ENCODE results near the gene RBBP7. TPM values are rescaled to one million over a fixed set of nuclear protein-coding genes. Genes with fewer than 3 reads are reported as not detected.

Gene RBBP7
- total RNA-seq, 2 experiments from 2014 or later, result 149 to 191 TPM

GRCh38 chrX:16834806-16835205, 35.4 kb downstream of the RBBP7 start:
- no peaks in the 10 kb centered on the region for H3K27me3 Mint-ChIP-seq
- H3K4me3 Mint-ChIP-seq, result no peak overlapping the region
- H3K36me3 Mint-ChIP-seq (ENCODE audit: low read depth), result peaks cover 16% of the 10 kb centered on the region
- POLR2A ChIA-PET, result interaction anchor here (0.6 kb wide), 1 partner anchor 11 kb away, joined by 4 read pairs; no protein-coding TSS in a partner anchor
- H3K27ac Mint-ChIP-seq, result no peak overlapping the region
- CTCF ChIA-PET, result no interaction called here
- H3K9me3 Mint-ChIP-seq, result no peaks in the 10 kb centered on the region
- no peak for DNase-seq
- H3K4me1 Mint-ChIP-seq, result no peaks in the 10 kb centered on the region

GRCh38 chrX:16832301-16832700, 37.9 kb downstream of the RBBP7 start:
- Mint-ChIP-seq H3K4me3 (no peak overlapping the region), H3K27ac (no peak overlapping the region), H3K27me3 (no peaks in the 10 kb centered on the region), H3K36me3 (ENCODE audit: low read depth) (peaks cover 5% of the 10 kb centered on the region), H3K4me1 (no peaks in the 10 kb centered on the region), H3K9me3 (no peaks in the 10 kb centered on the region)
- CTCF ChIA-PET, result interaction anchor here (1.4 kb wide), 1 partner anchor 12 kb away, joined by 4 read pairs; no protein-coding TSS in a partner anchor
- POLR2A ChIA-PET, result no interaction called here
- no peak for DNase-seq

- Mint-ChIP-seq H3K36me3 (ENCODE audit: low read depth) (peaks cover 2% of the 10 kb centered on the region), H3K4me1 (peaks cover 6% of the 10 kb centered on the region), H3K9me3 (no peaks in the 10 kb centered on the region), H3K4me3 (no peak overlapping the region), H3K27ac (no peak overlapping the region), H3K27me3 (no peaks in the 10 kb centered on the region)
- DNase-seq, result no peak
- POLR2A ChIA-PET, result interaction anchor here (0.5 kb wide), 1 partner anchor 16 kb away, joined by 3 read pairs; no protein-coding TSS in a partner anchor
- CTCF ChIA-PET, result interaction anchor here (0.5 to 1.4 kb wide), 3 partner anchors 9 to 218 kb away, joined by 4 to 5 read pairs (median 5); no protein-coding TSS in a partner anchor
Observed at GRCh38 chrX:16828124-16828908, 41.8 kb downstream of the RBBP7 start.

- no peaks in the 10 kb centered on the region for H3K9me3 Mint-ChIP-seq
- H3K36me3 Mint-ChIP-seq (ENCODE audit: low read depth), result peaks cover 9% of the 10 kb centered on the region
- ChIA-PET CTCF (interaction anchor here (0.8 to 2.4 kb wide), 5 partner anchors 8 to 220 kb away, joined by 3 to 11 read pairs (median 3); no protein-coding TSS in a partner anchor), POLR2A (no interaction called here)
- H3K4me1 Mint-ChIP-seq, result peaks cover 12% of the 10 kb centered on the region
- no peak overlapping the region for H3K4me3 Mint-ChIP-seq
- H3K27me3 Mint-ChIP-seq, result no peaks in the 10 kb centered on the region
- H3K27ac Mint-ChIP-seq, result no peak overlapping the region
- no peak for DNase-seq
Observed at GRCh38 chrX:16827225-16827624, 42.9 kb downstream of the RBBP7 start.

DNA sequence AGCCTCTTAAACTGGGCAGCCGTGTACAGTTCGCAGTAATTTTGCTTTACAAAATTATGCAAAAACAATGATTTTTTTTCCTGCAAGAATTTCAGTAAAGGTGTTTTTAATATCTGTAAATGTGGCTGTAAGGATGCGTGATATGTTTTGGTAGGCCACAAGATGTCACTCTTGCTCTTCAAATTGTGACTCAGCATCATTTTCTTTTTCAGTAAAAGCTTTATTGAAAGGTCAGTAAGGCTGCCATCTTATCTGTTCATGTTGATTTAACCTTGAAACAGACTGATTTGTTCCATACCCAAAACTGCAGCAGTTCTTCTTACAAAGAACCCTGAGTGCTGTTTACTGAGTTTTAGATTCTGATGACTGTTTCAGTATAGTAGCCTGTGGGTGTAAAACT, 44.0 kb downstream of the RBBP7 start:
- Mint-ChIP-seq H3K27ac (no peak overlapping the region), H3K4me3 (no peak overlapping the region), H3K9me3 (no peaks in the 10 kb centered on the region), H3K4me1 (peaks cover 12% of the 10 kb centered on the region), H3K27me3 (no peaks in the 10 kb centered on the region), H3K36me3 (ENCODE audit: low read depth) (peaks cover 8% of the 10 kb centered on the region)
- CTCF ChIA-PET, result interaction anchor here (0.6 to 2.4 kb wide), 10 partner anchors 11 to 221 kb away, joined by 3 to 11 read pairs (median 3); no protein-coding TSS in a partner anchor
- peak; percentile 18 for DNase-seq
- POLR2A ChIA-PET, result no interaction called here

GRCh38 chrX:16825264-16826035, 44.7 kb downstream of the RBBP7 start:
- no peaks in the 10 kb centered on the region for H3K9me3 Mint-ChIP-seq
- POLR2A ChIA-PET, result no interaction called here
- H3K4me3 Mint-ChIP-seq, result no peak overlapping the region
- CTCF ChIA-PET, result interaction anchor here (0.9 to 2.4 kb wide), 5 partner anchors 13 to 221 kb away, joined by 3 to 11 read pairs (median 4); no protein-coding TSS in a partner anchor
- no peak for DNase-seq
- no peak overlapping the region for H3K27ac Mint-ChIP-seq
- peaks cover 8% of the 10 kb centered on the region for H3K36me3 Mint-ChIP-seq (ENCODE audit: low read depth)
- H3K27me3 Mint-ChIP-seq, result no peaks in the 10 kb centered on the region
- H3K4me1 Mint-ChIP-seq, result peaks cover 12% of the 10 kb centered on the region

GRCh38 chrX:16822723-16823122, 47.4 kb downstream of the RBBP7 start:
- Mint-ChIP-seq H3K36me3 (ENCODE audit: low read depth) (peaks cover 8% of the 10 kb centered on the region), H3K27ac (no peak overlapping the region), H3K4me3 (no peak overlapping the region), H3K9me3 (no peaks in the 10 kb centered on the region), H3K4me1 (peaks cover 12% of the 10 kb centered on the region), H3K27me3 (no peaks in the 10 kb centered on the region)
- no peak for DNase-seq
- CTCF ChIA-PET, result interaction anchor here (0.6 to 0.8 kb wide), 2 partner anchors 21 to 222 kb away, joined by 3 to 4 read pairs; no protein-coding TSS in a partner anchor
- POLR2A ChIA-PET, result no interaction called here

DNA sequence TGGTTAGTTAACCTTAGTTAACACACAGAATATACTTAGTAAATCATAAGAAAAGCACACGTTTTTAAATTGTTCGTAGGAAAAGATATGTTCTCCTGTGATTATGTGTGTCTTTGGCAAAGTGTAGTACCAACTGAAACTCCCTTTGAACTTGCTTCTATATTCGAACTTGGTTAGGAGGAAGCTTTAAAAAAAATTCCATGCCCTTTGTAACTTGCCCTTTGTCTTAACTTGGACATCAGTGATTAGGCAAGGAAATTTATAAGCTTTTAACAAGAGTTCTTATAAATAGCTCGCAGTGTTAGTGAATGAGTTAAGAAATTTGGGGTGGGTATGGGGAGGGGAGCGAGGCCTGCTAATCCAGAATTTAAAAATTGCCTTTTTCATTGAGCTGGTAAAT, 50.5 kb downstream of the RBBP7 start:
- H3K27ac Mint-ChIP-seq, result no peak overlapping the region
- H3K27me3 Mint-ChIP-seq, result no peaks in the 10 kb centered on the region
- H3K4me3 Mint-ChIP-seq, result no peak overlapping the region
- H3K36me3 Mint-ChIP-seq (ENCODE audit: low read depth), result peaks cover 10% of the 10 kb centered on the region
- POLR2A ChIA-PET, result no interaction called here
- H3K4me1 Mint-ChIP-seq, result peaks cover 11% of the 10 kb centered on the region
- DNase-seq, result no peak
- no peaks in the 10 kb centered on the region for H3K9me3 Mint-ChIP-seq
- CTCF ChIA-PET, result interaction anchor here (0.9 to 1.4 kb wide), 4 partner anchors 8 to 62 kb away, joined by 3 to 4 read pairs (median 4); no protein-coding TSS in a partner anchor

- Mint-ChIP-seq H3K27ac (no peak overlapping the region), H3K4me3 (no peak overlapping the region)
- POLR2A ChIA-PET, result no interaction called here
Observed at GRCh38 chrX:16814597-16814996, 55.6 kb downstream of the RBBP7 start.

GRCh38 chrX:16807976-16808542, 62.1 kb downstream of the RBBP7 start:
- POLR2A ChIA-PET, result no interaction called here
- H3K27me3 Mint-ChIP-seq, result no peaks in the 10 kb centered on the region
- no peak for DNase-seq
- H3K36me3 Mint-ChIP-seq (ENCODE audit: low read depth), result peaks cover 8% of the 10 kb centered on the region
- peak overlapping the region; percentile 76 for H3K27ac Mint-ChIP-seq
- H3K4me1 Mint-ChIP-seq, result peaks cover 12% of the 10 kb centered on the region
- no peak overlapping the region for H3K4me3 Mint-ChIP-seq
- CTCF ChIA-PET, result interaction anchor here (1.6 kb wide), 2 partner anchors 9 to 23 kb away, joined by 3 read pairs; no protein-coding TSS in a partner anchor
- no peaks in the 10 kb centered on the region for H3K9me3 Mint-ChIP-seq

More at GRCh38 chrX:16814597-16814996, 55.6 kb downstream of the RBBP7 start:
- peaks cover 5% of the 10 kb centered on the region for H3K4me1 Mint-ChIP-seq
- no peaks in the 10 kb centered on the region for H3K9me3 Mint-ChIP-seq
- CTCF ChIA-PET, result no interaction called here
- DNase-seq, result no peak
- H3K27me3 Mint-ChIP-seq, result no peaks in the 10 kb centered on the region
- H3K36me3 Mint-ChIP-seq (ENCODE audit: low read depth), result peaks cover 7% of the 10 kb centered on the region

- Mint-ChIP-seq H3K27ac (no peak overlapping the region), H3K4me3 (no peak overlapping the region), H3K36me3 (ENCODE audit: low read depth) (peaks cover 6% of the 10 kb centered on the region), H3K4me1 (peaks cover 12% of the 10 kb centered on the region), H3K27me3 (no peaks in the 10 kb centered on the region), H3K9me3 (no peaks in the 10 kb centered on the region)
- ChIA-PET POLR2A (no interaction called here), CTCF (interaction anchor here (1.6 kb wide), 2 partner anchors 8 to 24 kb away, joined by 3 read pairs; no protein-coding TSS in a partner anchor)
- DNase-seq, result no peak
Observed at GRCh38 chrX:16807548-16807947, 62.6 kb downstream of the RBBP7 start.

DNA sequence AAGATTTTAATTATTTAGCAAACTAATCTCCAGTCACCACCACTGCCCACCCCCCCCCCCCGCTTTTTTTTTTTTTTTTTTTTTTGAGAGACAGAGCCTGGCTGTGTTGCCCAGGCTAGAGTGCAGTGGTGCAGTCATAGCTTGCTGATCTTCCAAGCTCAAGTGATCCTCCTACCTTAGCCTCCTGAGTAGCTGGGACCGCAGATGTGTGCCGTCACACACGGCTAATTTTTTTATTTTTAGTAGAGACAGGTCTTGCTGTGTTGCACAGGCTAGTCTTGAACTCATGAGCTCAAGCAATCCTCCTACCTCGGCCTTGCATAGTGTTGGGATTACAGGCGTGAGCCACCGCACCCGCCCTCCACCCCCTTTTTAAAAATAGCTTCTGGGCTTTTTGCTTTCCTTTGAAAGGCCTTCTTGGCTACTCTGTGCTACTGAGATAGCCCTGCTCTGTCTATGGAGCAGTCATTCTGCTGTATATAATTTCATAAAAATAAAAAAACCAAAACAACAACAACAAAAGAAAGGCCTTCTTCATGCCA, 65.2 kb downstream of the RBBP7 start:
- no peak overlapping the region for H3K27ac Mint-ChIP-seq
- ChIA-PET CTCF (interaction anchor here (0.6 to 1.0 kb wide), 2 partner anchors 20 to 55 kb away, joined by 3 read pairs; no protein-coding TSS in a partner anchor), POLR2A (no interaction called here)
- H3K27me3 Mint-ChIP-seq, result no peaks in the 10 kb centered on the region
- H3K9me3 Mint-ChIP-seq, result no peaks in the 10 kb centered on the region
- H3K4me1 Mint-ChIP-seq, result peaks cover 12% of the 10 kb centered on the region
- DNase-seq, result no peak
- peaks cover 4% of the 10 kb centered on the region for H3K36me3 Mint-ChIP-seq (ENCODE audit: low read depth)
- H3K4me3 Mint-ChIP-seq, result no peak overlapping the region

All from activated CD4-positive, alpha-beta T cell treated with anti-CD3 and anti-CD28 coated beads, Interleukin-2, amount 10 ng/mL, durations not matched to agents 7 days and 5 days (primary cell).